Activated gamma-delta T cell treated with anti-CD3 and anti-CD28 coated beads, Interleukin-2, amount 50 U/mL, for 16 hours (primary cell): ENCODE measurements around the gene PRKG1.
A peak's percentile ranks its signal among the peaks of the same experiment; 100 is the strongest.
"Not testable (repeated sequence)": the region's sequence is repeated elsewhere in the genome, so short reads cannot be mapped to it uniquely, and the experiment has no call there.

Source experiments
- DNase-seq: peaks from one replicate; pipeline ENCODE4 v3.0.0-alpha.2; 2020; ENCODE audit warnings: low read depth

PRKG1 gene

GRCh38 chr10:51377932-51378599, 303.8 kb downstream of the PRKG1 start:
- DNase-seq: no peak

- DNase-seq: no peak
Measured at GRCh38 chr10:51382181-51382580, 307.9 kb downstream of the PRKG1 start.

DNA sequence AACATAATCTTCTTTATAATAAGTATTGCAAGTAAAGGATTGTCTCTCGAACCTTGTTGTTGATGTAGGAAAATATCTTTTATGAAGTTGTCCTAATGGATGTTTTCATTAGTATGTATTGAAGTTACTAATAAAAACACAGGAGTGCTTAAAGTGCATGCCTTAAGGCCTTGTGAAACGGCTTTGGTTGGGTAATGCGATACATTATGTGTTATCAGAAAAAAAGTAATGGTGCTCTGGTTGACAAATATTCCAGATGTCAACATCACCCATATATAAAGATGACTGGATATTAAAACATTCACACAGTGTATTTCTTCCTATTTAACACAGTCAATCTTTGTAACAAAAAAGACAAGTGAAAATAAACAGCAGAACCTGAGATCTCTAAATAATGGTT, 310.7 kb downstream of the PRKG1 start:
- no peak for DNase-seq

DNA sequence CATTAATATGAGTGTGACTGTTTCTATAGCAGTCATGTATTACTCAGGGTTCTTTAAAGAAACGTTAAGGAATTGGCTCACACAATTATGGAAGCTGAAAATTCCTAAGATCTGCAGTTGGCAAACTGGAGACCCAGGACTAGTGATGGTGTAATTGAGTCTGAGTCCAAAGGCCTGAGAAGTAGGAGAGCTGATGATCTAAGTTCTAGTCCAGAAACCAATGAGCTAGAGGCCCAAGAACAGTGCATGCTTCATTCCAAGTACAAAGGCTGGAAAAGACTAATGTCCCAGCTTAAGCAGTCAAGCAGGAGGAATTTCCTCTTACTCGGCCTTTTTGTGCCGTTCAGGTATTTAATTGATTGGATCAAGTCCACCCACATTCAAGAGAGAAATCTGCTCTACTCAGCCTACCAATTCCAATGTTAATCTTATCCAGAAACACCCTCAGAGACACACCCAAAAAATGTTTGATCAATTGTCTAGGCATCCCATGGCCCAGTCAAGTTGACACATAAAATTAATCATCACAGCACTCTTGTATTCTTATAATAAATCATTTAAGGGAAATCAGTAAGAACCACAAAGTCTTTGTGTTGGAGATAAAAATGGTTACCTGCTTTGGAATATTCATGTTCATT, 312.1 kb downstream of the PRKG1 start:
- DNase-seq: no peak

DNA sequence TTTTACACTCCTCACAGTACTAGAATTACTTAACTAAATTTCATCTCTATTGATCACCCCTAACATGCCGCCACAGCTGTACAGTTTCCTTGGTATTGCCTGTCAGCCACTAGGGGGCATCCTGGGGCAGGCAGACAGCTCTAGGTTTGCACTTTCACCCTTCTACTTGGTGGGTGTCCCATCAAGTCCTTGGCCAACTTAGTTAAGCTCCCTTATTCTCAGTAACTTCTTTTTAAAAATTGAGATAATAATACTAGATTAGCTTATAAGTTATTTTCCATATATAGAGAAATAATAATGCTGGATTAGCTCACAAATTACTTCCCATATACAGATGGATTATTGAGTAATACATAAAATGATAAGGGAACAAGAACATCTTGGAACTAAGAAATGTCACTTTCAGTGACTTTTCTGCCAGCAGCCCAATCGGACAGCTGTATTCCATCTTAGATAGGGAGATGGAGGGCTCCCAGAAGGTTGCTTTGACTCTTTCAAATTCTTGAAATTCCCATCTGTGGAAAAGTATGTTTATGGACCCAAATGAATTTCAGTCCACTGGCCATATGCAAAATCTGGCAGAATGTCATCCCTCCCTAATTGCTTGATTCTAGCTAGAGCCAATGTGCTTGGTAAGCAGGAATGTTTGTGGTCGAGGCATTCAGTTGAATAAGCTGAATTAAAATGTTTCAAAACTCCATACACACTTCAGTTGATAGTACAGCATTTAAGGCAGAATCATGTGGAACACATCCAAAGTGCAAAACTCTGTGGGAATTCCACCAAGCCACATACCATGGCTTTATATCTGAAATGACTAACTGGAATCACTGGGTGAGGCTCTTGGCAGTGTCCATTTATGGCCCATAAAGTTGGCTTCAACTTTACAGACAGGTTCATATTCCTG, 315.4 kb downstream of the PRKG1 start:
- peak; percentile 5 for DNase-seq

GRCh38 chr10:51393006-51393405, 318.7 kb downstream of the PRKG1 start:
- DNase-seq: not testable (repeated sequence)

GRCh38 chr10:51394039-51394438, 319.8 kb downstream of the PRKG1 start:
- DNase-seq: no peak

- DNase-seq: no peak
Measured at GRCh38 chr10:51397244-51397643, 323.0 kb downstream of the PRKG1 start.

DNA sequence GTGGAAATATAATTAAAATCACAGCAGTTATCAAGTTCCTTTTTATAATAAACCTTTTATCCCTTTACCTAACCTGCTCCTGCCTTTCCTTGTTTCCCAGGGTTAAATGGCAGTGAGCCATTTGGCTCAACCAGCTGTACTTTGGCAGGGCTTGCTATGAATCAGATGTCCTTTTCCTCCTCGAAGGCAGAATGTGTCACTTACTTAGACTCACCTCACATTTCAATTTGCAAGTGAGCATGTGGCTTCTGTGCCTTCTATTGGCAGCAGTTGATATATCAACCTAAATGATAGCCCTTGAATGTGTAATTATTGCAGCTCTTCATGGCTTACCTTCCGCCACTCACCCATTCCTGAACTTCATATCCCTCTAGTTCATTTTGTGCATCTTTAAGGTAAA, 323.4 kb downstream of the PRKG1 start:
- DNase-seq: no peak

DNA sequence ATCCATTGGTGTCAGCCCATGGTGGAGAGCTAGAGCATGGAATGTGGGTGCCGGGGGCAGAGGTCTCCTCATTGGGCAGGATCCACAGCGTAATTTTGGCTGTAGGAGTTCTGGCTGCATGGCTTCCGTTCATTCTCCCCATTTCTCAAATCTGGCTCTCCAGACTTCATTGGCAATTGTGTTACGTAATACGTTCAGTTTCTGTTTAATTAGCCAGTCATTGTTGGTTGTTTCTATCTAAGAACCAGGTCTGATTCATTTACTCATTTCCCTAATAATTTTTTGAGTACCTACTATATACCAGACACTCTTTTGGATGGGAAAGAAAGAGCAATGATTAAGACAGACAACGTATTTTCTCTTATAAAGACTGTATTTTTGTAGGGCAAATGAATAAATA, 325.6 kb downstream of the PRKG1 start:
- DNase-seq: no peak

DNA sequence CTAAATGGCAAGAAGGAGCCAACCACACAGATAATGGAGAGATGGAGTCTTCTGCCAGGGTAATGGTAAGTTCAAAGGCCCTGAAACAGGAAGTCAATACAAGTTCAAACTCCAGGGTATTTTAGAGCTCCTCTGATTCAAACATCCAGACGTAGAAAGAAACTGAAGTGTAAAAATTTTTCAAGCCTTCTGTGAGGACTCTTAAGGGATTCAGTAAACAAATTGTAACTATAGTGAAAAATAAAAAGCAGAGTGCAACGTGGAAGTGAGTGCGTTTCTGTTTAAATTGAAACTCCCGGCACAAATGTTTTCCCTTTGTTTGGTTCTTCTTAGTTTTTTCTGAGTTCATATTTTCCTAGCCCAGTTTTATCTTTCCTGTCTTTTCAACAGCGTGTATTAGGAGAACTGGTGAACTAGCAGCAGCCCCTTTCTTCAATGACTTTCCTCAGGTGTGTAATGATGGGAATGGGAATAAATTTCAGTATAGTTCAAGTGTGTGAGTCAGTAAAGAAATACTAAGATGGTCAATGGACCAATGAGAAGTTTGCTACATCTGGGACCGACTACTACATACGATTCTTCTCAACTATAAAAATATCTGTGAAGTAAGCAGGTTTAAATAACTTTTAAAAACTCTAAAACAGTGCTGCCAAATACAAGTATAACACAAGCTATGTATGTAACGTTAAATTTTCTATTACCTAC, 326.3 kb downstream of the PRKG1 start:
- DNase-seq: no peak

- no peak for DNase-seq
Measured at GRCh38 chr10:51403521-51403920, 329.2 kb downstream of the PRKG1 start.

GRCh38 chr10:51405580-51406351, 331.5 kb downstream of the PRKG1 start:
- DNase-seq: no peak

DNA sequence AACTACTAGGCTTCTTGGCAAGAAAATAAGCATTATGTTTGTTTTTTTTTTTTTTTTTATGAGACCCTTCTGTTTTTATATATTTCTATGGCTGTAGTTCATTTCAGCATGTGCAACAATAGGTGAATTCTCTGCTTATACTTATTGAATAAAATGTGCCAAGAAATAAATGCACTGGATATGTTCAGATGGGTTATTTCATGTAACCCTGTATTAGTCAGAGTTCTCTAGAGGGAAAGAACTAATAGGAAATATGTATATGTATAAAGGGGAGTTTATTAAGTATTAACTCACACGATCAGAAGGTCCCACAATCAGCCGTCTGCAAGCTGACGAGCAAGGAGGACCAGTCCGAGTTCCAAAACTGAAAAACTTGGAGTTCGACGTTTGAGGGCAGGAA, 332.3 kb downstream of the PRKG1 start:
- DNase-seq: no peak

- DNase-seq: no peak
Measured at GRCh38 chr10:51416494-51416893, 342.2 kb downstream of the PRKG1 start.

- no peak for DNase-seq
Measured at GRCh38 chr10:51419196-51420093, 345.2 kb downstream of the PRKG1 start.

DNA sequence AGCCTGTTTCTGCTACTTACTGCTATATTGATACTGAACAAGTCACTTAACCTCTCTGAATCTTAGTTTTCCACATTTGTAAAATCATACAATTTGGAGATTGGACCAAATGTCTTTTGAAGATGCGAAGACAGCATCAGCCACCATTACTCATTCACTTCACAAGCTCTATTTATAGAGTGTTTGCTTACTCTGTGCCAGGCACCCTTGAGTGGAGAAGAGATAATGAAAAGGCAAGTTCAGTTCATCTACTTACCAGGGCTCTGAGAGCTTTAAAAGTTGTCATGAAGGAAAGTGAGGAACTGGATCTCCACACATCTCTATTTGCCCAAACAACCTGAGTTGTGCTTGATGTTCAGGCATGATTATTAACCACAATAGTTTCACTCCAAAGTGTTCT, 347.6 kb downstream of the PRKG1 start:
- no peak for DNase-seq

DNA sequence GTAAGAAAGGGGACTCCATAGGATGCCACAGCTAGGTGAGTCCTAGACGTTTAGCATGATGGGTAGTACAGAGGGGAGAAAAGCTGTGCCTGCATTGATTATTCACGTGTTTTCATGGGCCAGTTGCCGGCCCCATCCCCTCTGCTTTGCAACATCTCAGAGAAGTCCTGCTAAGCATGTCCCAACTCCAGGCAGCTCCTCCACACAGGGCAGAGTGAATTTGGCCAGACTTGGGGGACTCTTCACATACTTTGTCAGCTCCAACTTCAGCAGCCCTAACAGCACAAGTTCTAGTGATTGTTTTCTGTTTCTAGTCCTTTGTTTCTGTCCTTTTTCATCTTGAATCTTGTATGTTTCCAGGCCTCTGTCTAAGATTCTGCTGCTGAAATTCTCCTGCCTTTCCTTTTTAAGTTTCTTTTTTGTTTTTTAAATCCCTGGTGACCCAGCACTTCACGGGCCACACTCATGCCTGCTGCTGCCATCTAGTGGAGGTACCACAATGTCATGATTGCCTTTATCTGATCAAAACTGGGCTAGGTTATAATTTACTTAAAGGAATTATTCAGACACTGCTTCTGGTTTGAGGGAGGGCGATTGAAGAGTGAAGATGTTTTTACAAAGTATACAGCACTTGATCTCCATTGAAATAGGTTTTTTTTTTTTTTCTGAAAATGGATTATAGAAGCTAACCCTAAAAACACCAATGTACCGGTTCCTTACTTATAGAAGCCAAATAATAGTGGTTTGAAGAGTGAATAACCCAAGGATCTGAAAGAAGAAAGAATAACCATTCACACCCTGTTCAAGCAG, 348.2 kb downstream of the PRKG1 start:
- DNase-seq: peak; percentile 15

DNA sequence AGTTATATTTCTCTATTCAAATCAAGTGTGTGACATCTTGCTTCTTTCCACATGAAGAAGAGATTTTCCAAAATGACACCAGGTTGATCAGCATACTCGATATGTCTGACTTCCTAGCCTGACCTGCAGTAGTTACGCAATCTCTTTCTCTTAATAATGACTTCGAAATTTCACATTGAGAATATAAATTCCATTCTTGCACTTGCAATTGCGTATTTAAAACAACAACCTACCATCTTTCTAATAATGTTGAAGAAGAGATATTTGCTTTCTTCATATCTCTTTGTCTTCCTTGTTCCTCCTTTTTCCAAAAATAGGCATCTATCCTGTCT, 348.8 kb downstream of the PRKG1 start:
- no peak for DNase-seq

GRCh38 chr10:51425431-51425830, 351.1 kb downstream of the PRKG1 start:
- DNase-seq: no peak
